H1 (cell line): Measurements from ENCODE around the gene ZFAND2B. TPM values are rescaled to one million over a fixed set of nuclear protein-coding genes. Genes with fewer than 3 reads are reported as not detected.

ENCODE experiments used
- ATF3 ChIP-seq: IDR thresholded peaks from 2 replicates; pipeline ENCODE4 v1.6.1; 2011; ENCODE audit warnings: low read depth, mild to moderate bottlenecking, low read length; ENCODE audit not compliant: insufficient read depth
- CHD1 ChIP-seq: IDR thresholded peaks from 2 replicates; pipeline ENCODE4 v1.6.1; 2012; ENCODE audit warnings: low read depth, low read length, improper control_type of control experiment
- GABPA ChIP-seq: IDR thresholded peaks from 2 replicates; pipeline ENCODE4 v1.6.1; 2011; ENCODE audit warnings: mild to moderate bottlenecking, low read length, moderate library complexity, borderline replicate concordance; ENCODE audit not compliant: insufficient read depth
- polyA plus RNA-seq, 7 experiments: library from polyadenylated mRNA; depleted of rRNA in 3 of 7; stranded (reverse) in 5 of 7; unstranded in 2 of 7; fragments of >200 nt in 5 of 7; fragments of 200-250 nt in 2 of 7; gene quantifications; 1 replicate in 5 of 7; 2 replicates in 1 of 7; 4 replicates in 1 of 7; pipeline versions ENCODE4 v1.2.1 to v1.2.3, GENCODE V29; 2011 to 2013; ENCODE audit warnings: missing spikeins in 2 of 7, mixed read lengths in 2 of 7
- total RNA-seq: library from RNA; stranded (reverse); fragmentation: NEBNext Ultra II Directional; extraction: Animal tissue kit (Norgen Biotek cat#: 25700); gene quantifications from 2 replicates; pipeline ENCODE4 v1.2.1, GENCODE V29; 2021
- TF ChIP-seq, protein P1 (sequence below): IDR thresholded peaks from 2 replicates; pipeline ENCODE4 v1.6.1; 2011; ENCODE audit warnings: low read length, improper control_type of control experiment

Gene ZFAND2B
- total and polyA plus RNA-seq, 2 of the 8 experiments (the other 6 are each of a cell fraction or from before 2014, with no cell fraction given), result 16.0 to 17.9 TPM

- TF ChIP-seq, protein P1, sequence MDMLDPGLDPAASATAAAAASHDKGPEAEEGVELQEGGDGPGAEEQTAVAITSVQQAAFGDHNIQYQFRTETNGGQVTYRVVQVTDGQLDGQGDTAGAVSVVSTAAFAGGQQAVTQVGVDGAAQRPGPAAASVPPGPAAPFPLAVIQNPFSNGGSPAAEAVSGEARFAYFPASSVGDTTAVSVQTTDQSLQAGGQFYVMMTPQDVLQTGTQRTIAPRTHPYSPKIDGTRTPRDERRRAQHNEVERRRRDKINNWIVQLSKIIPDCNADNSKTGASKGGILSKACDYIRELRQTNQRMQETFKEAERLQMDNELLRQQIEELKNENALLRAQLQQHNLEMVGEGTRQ, result no peak
- TF ChIP-seq GABPA (no peak), ATF3 (no peak), CHD1 (no peak)
These were observed 7.0 kb downstream of the ZFAND2B start (continued) for GRCh38 chr2:219213486-219214071.
